Measurements from ENCODE around the gene CENPP.

DNA sequence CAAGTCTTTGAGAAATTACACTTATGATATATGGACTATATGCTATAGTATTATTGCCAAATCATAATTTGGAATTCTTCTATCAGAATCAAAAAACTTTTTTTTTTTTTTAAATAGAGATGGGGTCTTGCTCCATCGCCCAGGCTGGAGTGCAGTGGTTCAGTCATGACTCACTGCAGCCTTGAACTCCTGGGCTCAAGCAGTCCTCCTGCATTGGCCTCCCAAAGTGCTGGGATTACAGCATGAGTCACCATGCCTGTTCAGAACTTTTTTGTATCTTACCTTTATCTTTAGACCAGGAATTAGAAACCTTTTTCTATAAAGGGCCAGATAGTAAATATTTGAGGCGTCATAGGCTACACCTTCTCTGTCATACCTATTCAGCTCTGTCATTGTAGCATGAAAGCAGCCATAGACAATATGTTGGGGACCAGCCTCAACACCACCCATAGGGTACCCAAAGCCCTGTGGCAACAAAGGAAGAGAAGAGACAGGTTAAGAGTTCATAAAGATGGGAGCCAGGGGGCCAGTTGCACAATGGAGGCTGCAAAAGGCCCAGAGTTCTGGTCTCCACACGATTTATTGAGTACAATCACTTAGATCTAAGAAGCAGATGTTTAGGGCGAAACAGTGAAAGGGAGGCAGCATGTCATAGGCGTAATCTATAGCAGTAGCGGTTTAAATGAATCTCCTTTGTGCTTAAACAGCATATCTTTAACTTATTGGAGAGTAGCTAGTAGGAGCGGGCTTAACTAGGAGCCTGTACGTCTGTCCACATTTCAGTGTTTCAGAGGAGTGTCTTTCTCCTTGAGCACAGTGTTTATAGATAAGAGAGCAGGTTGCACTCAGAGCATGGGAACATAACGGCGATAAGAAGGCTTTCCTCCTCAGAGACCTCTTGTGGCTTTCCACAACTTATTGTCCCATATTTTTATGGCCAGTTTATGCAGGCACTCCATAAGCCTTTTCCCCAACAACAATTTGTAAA, 197.5 kb downstream of the CENPP start:
- TF ChIP-seq GATA2 (IDR thresholded peaks at IDR 0.05; ENCODE audit: low read depth, low read length) (no peak), GATA3 (IDR thresholded peaks at IDR 0.05; ENCODE audit: low read depth, low read length) (no peak)

Data from SH-SY5Y (cell line).